Neural cell (in vitro differentiated cells): ENCODE measurements around the gene PAPPA2. TPM values are rescaled to one million over a fixed set of nuclear protein-coding genes. Genes with fewer than 3 reads are reported as not detected.

Source experiments
- H2AFZ ChIP-seq: fragments of 200-600, 300-800 bp; sonication (generic), shearing (Covaris generic); 2 replicates; pipeline ENCODE4 v1.6.0; 2014; ENCODE audit warnings: low read depth, mild to moderate bottlenecking, antibody characterized with exemption, low read length, moderate library complexity
- H3F3A ChIP-seq: fragments of 200-600 bp; shearing (Covaris generic); 2 replicates; pipeline ENCODE4 v1.6.1; 2016; ENCODE audit warnings: mild to moderate bottlenecking, moderate library complexity, mixed read lengths, antibody characterized with exemption, low read length; ENCODE audit not compliant: insufficient read depth, poor library complexity, severe bottlenecking
- H3K27ac ChIP-seq: fragments of 200-600, 300-800 bp; sonication (generic), shearing (Covaris generic); 2 replicates; pipeline ENCODE4 v1.5.1; 2014; ENCODE audit warnings: mild to moderate bottlenecking, low read length, moderate library complexity
- H3K27me3 ChIP-seq: fragments of 300-800, 200-600 bp; sonication (generic), shearing (Covaris generic); 2 replicates; pipeline ENCODE4 v1.6.0; 2014; ENCODE audit warnings: mild to moderate bottlenecking, low read depth, low read length, moderate library complexity; ENCODE audit not compliant: insufficient read depth
- H3K36me3 ChIP-seq: fragments of 300-800, 200-600 bp; sonication (generic), shearing (Covaris generic); 2 replicates; pipeline ENCODE4 v1.5.1; 2014; ENCODE audit warnings: mild to moderate bottlenecking, antibody characterized with exemption, low read length, moderate library complexity; ENCODE audit not compliant: insufficient read depth
- H3K4me2 ChIP-seq: fragments of 300-800, 200-600 bp; sonication (generic), shearing (Covaris generic); 2 replicates; pipeline ENCODE4 v1.6.0; 2014; ENCODE audit warnings: mild to moderate bottlenecking, low read length
- H3K4me3 ChIP-seq: fragments of 300-800, 200-600 bp; sonication (generic), shearing (Covaris generic); 2 replicates; pipeline ENCODE4 v1.5.1; 2014; ENCODE audit warnings: mild to moderate bottlenecking, low read length, moderate library complexity
- H3K79me2 ChIP-seq: fragments of 200-600 bp; shearing (Covaris generic); replicated peaks from 2 replicates; pipeline ENCODE4 v1.6.0; 2014; ENCODE audit warnings: mild to moderate bottlenecking, low read length, moderate library complexity; ENCODE audit not compliant: insufficient read depth
- H3K9ac ChIP-seq: fragments of 300-800, 200-600 bp; sonication (generic), shearing (Covaris generic); 2 replicates; pipeline ENCODE4 v1.6.1; 2016; ENCODE audit warnings: mild to moderate bottlenecking, low read length, mixed read lengths
- H3K9me2 ChIP-seq: fragments of 200-600 bp; shearing (Covaris generic); 2 replicates; pipeline ENCODE4 v1.6.1; 2016; ENCODE audit warnings: mild to moderate bottlenecking, low read length, mixed read lengths; ENCODE audit not compliant: insufficient read depth
- H3K9me3 ChIP-seq: fragments of 200-600, 300-800 bp; sonication (generic), shearing (Covaris generic); 2 replicates; pipeline ENCODE4 v1.6.1; 2016; ENCODE audit warnings: mild to moderate bottlenecking, mixed run types, low read length, moderate library complexity, mixed read lengths
- H4K20me1 ChIP-seq: fragments of 200-600 bp; shearing (Covaris generic); 2 replicates; pipeline ENCODE4 v1.6.1; 2016; ENCODE audit warnings: mild to moderate bottlenecking, mixed run types; ENCODE audit not compliant: insufficient read depth
- CTCF ChIP-seq: fragments of 450-650 bp; IDR thresholded peaks from 2 replicates; pipeline ENCODE4 v1.5.1; 2014; ENCODE audit warnings: antibody characterized with exemption, mild to moderate bottlenecking, moderate library complexity; ENCODE audit not compliant: poor library complexity, severe bottlenecking
- EP300 ChIP-seq: fragments of 450-650 bp; conservative IDR thresholded peaks from 2 replicates; pipeline ENCODE4 v1.6.1; 2014; ENCODE audit warnings: antibody characterized with exemption, mild to moderate bottlenecking, moderate library complexity; ENCODE audit not compliant: poor library complexity, severe bottlenecking
- EZH2 ChIP-seq: fragments of 200-600, 300-800 bp; shearing (Covaris generic), sonication (generic); IDR thresholded peaks from 2 replicates; pipeline ENCODE4 v1.6.1; 2014; ENCODE audit warnings: antibody characterized with exemption, low read length, borderline replicate concordance, mild to moderate bottlenecking; ENCODE audit not compliant: insufficient read depth, poor library complexity, severe bottlenecking
- MXI1 ChIP-seq: fragments of 450-650 bp; conservative IDR thresholded peaks from 2 replicates; pipeline ENCODE4 v1.6.1; 2014; ENCODE audit warnings: antibody characterized with exemption, mild to moderate bottlenecking; ENCODE audit not compliant: poor library complexity, severe bottlenecking
- POLR2AphosphoS5 ChIP-seq: IDR thresholded peaks from 2 replicates; pipeline ENCODE4 v1.6.1; 2012
- RAD21 ChIP-seq: fragments of 450-650 bp; conservative IDR thresholded peaks from 2 replicates; pipeline ENCODE4 v1.6.1; 2014; ENCODE audit warnings: antibody characterized with exemption, mild to moderate bottlenecking, moderate library complexity
- REST ChIP-seq: IDR thresholded peaks from 2 replicates; pipeline ENCODE4 v1.6.1; 2012; ENCODE audit warnings: borderline replicate concordance
- SMC3 ChIP-seq: fragments of 450-650 bp; conservative IDR thresholded peaks from 2 replicates; pipeline ENCODE4 v1.6.1; 2014; ENCODE audit warnings: antibody characterized with exemption, mild to moderate bottlenecking, moderate library complexity; ENCODE audit not compliant: poor library complexity
- TAF1 ChIP-seq: IDR thresholded peaks from 2 replicates; pipeline ENCODE4 v1.6.1; 2012; ENCODE audit warnings: low read depth
- polyA plus RNA-seq: library from polyadenylated mRNA; depleted of rRNA; stranded (reverse); fragments of >200 nt; gene quantifications from 2 replicates; pipeline ENCODE4 v1.2.3, GENCODE V29; 2014

PAPPA2 gene
- polyA plus RNA-seq, 1 donor from 2014 or later = 0.59 TPM

- Histone ChIP-seq H3K4me3 (no peak overlapping the region), H3K27me3 (no peaks in the 10 kb centered on the region), H3K9me3 (no peaks in the 10 kb centered on the region), H3K36me3 (peaks cover 19% of the 10 kb centered on the region), H3K9ac (no peak overlapping the region), H3K79me2 (no peaks in the 10 kb centered on the region), H3K4me2 (no peak overlapping the region), H3F3A (no peaks in the 10 kb centered on the region), H4K20me1 (no peaks in the 10 kb centered on the region), H3K27ac (no peak overlapping the region), H3K9me2 (no peaks in the 10 kb centered on the region), H2AFZ (no peak overlapping the region)
- no peak for TF ChIP-seq REST
- no peak for TF ChIP-seq SMC3
- no peak for TF ChIP-seq TAF1
- TF ChIP-seq EP300 = no peak
- TF ChIP-seq POLR2AphosphoS5 = no peak
- TF ChIP-seq EZH2 = no peak
- TF ChIP-seq RAD21 = no peak
- no peak for TF ChIP-seq CTCF
- no peak for TF ChIP-seq MXI1
Measured at GRCh38 chr1:176869577-176869976, 406.6 kb downstream of the PAPPA2 start.

GRCh38 chr1:176876966-176877515 is 414.1 kb downstream of the PAPPA2 start:
- Histone ChIP-seq H3K27me3 (no peaks in the 10 kb centered on the region), H3K9me2 (no peaks in the 10 kb centered on the region), H4K20me1 (no peaks in the 10 kb centered on the region), H3K4me3 (no peak overlapping the region), H3K9ac (no peak overlapping the region), H3K36me3 (peaks cover 4% of the 10 kb centered on the region), H3K79me2 (no peaks in the 10 kb centered on the region), H3K9me3 (no peaks in the 10 kb centered on the region), H3F3A (no peaks in the 10 kb centered on the region), H3K27ac (no peak overlapping the region), H3K4me2 (no peak overlapping the region), H2AFZ (no peak overlapping the region)
- TF ChIP-seq MXI1 (no peak), SMC3 (no peak), TAF1 (no peak), POLR2AphosphoS5 (no peak), CTCF (no peak), EP300 (no peak), EZH2 (no peak), REST (no peak), RAD21 (no peak)
